LoVo (cell line): ENCODE measurements around the gene KRT83.
A peak's percentile ranks its signal among the peaks of the same experiment; 100 is the strongest.
"Not testable (repeated sequence)": the region's sequence is repeated elsewhere in the genome, so short reads cannot be mapped to it uniquely, and the experiment has no call there.

Experiments
- DNase-seq: peaks from one replicate; pipeline ENCODE4 v3.0.0-alpha.2; 2016; ENCODE audit warnings: low spot score

Gene KRT83

GRCh38 chr12:52286857-52287785 lies 34.1 kb downstream of the KRT83 start:
- DNase-seq, result not testable (repeated sequence)

GRCh38 chr12:52285851-52286530 lies 35.2 kb downstream of the KRT83 start:
- DNase-seq, result no peak

- DNase-seq, result peak; percentile 80
Observed at GRCh38 chr12:52285172-52285745, 35.9 kb downstream of the KRT83 start.

- no peak for DNase-seq
Observed at GRCh38 chr12:52284562-52285171, 36.5 kb downstream of the KRT83 start.

- DNase-seq, result peak; percentile 98
Observed at GRCh38 chr12:52280796-52281560, 40.2 kb downstream of the KRT83 start.

GRCh38 chr12:52280319-52280795 lies 40.8 kb downstream of the KRT83 start:
- DNase-seq, result peak; percentile 99

- DNase-seq, result peak; percentile 34
Observed at GRCh38 chr12:52279422-52280318, 41.5 kb downstream of the KRT83 start.

- DNase-seq, result peak; percentile 93
Observed at GRCh38 chr12:52278575-52279421, 42.4 kb downstream of the KRT83 start.

GRCh38 chr12:52277486-52278245 lies 43.5 kb downstream of the KRT83 start:
- DNase-seq, result peak; percentile 23

- no peak for DNase-seq
Observed at GRCh38 chr12:52275686-52276085, 45.5 kb downstream of the KRT83 start.

- no peak for DNase-seq
Observed at GRCh38 chr12:52274521-52275120, 46.6 kb downstream of the KRT83 start, which contains the start of gene KRT86. TSS of gene KRT86 (plus strand) at chr12:52274645. CDS start at chr12:52301917, 27,272 bp downstream.

GRCh38 chr12:52271158-52271557 lies 50.0 kb downstream of the KRT83 start:
- no peak for DNase-seq

- no peak for DNase-seq
Observed at GRCh38 chr12:52270541-52271070, 50.6 kb downstream of the KRT83 start.

- DNase-seq, result no peak
Observed at GRCh38 chr12:52268212-52268611, 53.0 kb downstream of the KRT83 start.

GRCh38 chr12:52267699-52268098 lies 53.5 kb downstream of the KRT83 start:
- DNase-seq, result no peak

- DNase-seq, result no peak
Observed at GRCh38 chr12:52267266-52267665, 53.9 kb downstream of the KRT83 start.

- no peak for DNase-seq
Observed at GRCh38 chr12:52266514-52266913, 54.7 kb downstream of the KRT83 start.

- DNase-seq, result no peak
Observed at GRCh38 chr12:52264435-52264825, 56.8 kb downstream of the KRT83 start.
